Activated naive CD4-positive, alpha-beta T cell treated with anti-CD3 and anti-CD28 coated beads, Interleukin-2, amount 10 ng/mL, durations not matched to agents 7 days and 5 days (primary cell): ENCODE data around the gene PRPF18.

Experiments used
- CTCF ChIA-PET: fragments of 350-600 bp; sonication (Branson Sonifier 250); formaldehyde crosslinking; loops from one replicate; lab custom pipeline; 2021; ENCODE audit warnings: antibody characterized with exemption; lab: Charles Lee
- DNase-seq: peaks from one replicate; pipeline ENCODE4 v3.0.0-alpha.2; 2020
- H3K27ac Mint-ChIP-seq: one replicate; pipeline ENCODE4 v1.8.0; 2021; ENCODE audit warnings: mild to moderate bottlenecking, moderate library complexity, mixed read lengths
- H3K27me3 Mint-ChIP-seq: one replicate; pipeline ENCODE4 v1.8.0; 2021; ENCODE audit warnings: mild to moderate bottlenecking, mixed read lengths
- H3K36me3 Mint-ChIP-seq: one replicate; pipeline ENCODE4 v1.8.0; 2021; ENCODE audit warnings: mixed read lengths
- H3K4me1 Mint-ChIP-seq: one replicate; pipeline ENCODE4 v1.8.0; 2021; ENCODE audit warnings: mixed read lengths
- H3K4me3 Mint-ChIP-seq: one replicate; pipeline ENCODE4 v1.8.0; 2021; ENCODE audit warnings: mild to moderate bottlenecking, moderate library complexity, mixed read lengths
- H3K9me3 Mint-ChIP-seq: one replicate; pipeline ENCODE4 v1.8.0; 2021; ENCODE audit warnings: mixed read lengths

Gene PRPF18

GRCh38 chr10:13637303-13637856, 50.6 kb downstream of the PRPF18 start:
- Mint-ChIP-seq H3K36me3 (peaks cover 42% of the 10 kb centered on the region), H3K27me3 (no peaks in the 10 kb centered on the region), H3K9me3 (peaks cover 17% of the 10 kb centered on the region), H3K27ac (no peak overlapping the region), H3K4me3 (no peak overlapping the region), H3K4me1 (no peaks in the 10 kb centered on the region)
- CTCF ChIA-PET, result no interaction called here
- no peak for DNase-seq

DNA sequence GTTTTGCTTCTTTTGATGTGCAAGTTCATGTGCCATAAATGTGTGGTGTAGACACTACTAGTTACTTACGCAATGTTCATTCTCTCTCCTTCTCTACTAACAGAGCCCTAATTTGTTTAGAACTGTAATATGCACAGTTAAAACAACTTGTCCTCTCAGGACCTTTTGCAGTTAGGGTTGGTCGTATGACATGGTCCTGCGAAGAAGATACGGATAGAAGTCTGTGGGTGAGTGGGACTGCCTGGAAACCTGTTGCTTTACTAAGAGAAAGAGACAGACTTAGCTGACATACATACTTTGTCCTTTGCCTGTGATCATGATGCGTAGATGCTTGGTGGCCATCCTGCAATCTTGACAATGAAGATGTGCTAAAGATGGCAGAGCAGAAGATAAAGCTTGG, 51.1 kb downstream of the PRPF18 start:
- Mint-ChIP-seq H3K27me3 (no peaks in the 10 kb centered on the region), H3K4me3 (no peak overlapping the region)
- CTCF ChIA-PET, result no interaction called here

GRCh38 chr10:13642293-13642692, 55.5 kb downstream of the PRPF18 start:
- Mint-ChIP-seq H3K27me3 (no peaks in the 10 kb centered on the region), H3K4me1 (no peaks in the 10 kb centered on the region), H3K9me3 (peaks cover 22% of the 10 kb centered on the region), H3K36me3 (peaks cover 54% of the 10 kb centered on the region), H3K27ac (no peak overlapping the region), H3K4me3 (no peak overlapping the region)
- CTCF ChIA-PET, result no interaction called here
- DNase-seq, result no peak

More for the DNA sequence above, 51.1 kb downstream of the PRPF18 start:
- no peak overlapping the region for H3K27ac Mint-ChIP-seq
- H3K36me3 Mint-ChIP-seq, result peaks cover 44% of the 10 kb centered on the region
- H3K9me3 Mint-ChIP-seq, result peaks cover 22% of the 10 kb centered on the region
- no peak for DNase-seq
- H3K4me1 Mint-ChIP-seq, result no peaks in the 10 kb centered on the region

- H3K27ac Mint-ChIP-seq, result no peak overlapping the region
- peaks cover 2% of the 10 kb centered on the region for H3K4me1 Mint-ChIP-seq
- H3K9me3 Mint-ChIP-seq, result peaks cover 22% of the 10 kb centered on the region
- H3K36me3 Mint-ChIP-seq, result peaks cover 53% of the 10 kb centered on the region
- CTCF ChIA-PET, result no interaction called here
- H3K4me3 Mint-ChIP-seq, result no peak overlapping the region
- H3K27me3 Mint-ChIP-seq, result no peaks in the 10 kb centered on the region
- no peak for DNase-seq
These were observed 56.3 kb downstream of the PRPF18 start for GRCh38 chr10:13643016-13643415.

GRCh38 chr10:13644866-13645265, 58.1 kb downstream of the PRPF18 start:
- H3K9me3 Mint-ChIP-seq, result peaks cover 22% of the 10 kb centered on the region
- H3K36me3 Mint-ChIP-seq, result peaks cover 55% of the 10 kb centered on the region
- DNase-seq, result no peak

GRCh38 chr10:13648425-13648824, 61.7 kb downstream of the PRPF18 start:
- CTCF ChIA-PET, result interaction anchor here (0.6 to 1.4 kb wide), 2 partner anchors 15 to 88 kb away, joined by 3 to 4 read pairs; no protein-coding TSS in a partner anchor
- Mint-ChIP-seq H3K9me3 (no peaks in the 10 kb centered on the region), H3K27me3 (no peaks in the 10 kb centered on the region), H3K27ac (no peak overlapping the region), H3K36me3 (peaks cover 30% of the 10 kb centered on the region), H3K4me3 (no peak overlapping the region), H3K4me1 (peaks cover 14% of the 10 kb centered on the region)
- DNase-seq, result no peak

More at GRCh38 chr10:13644866-13645265, 58.1 kb downstream of the PRPF18 start:
- no peak overlapping the region for H3K27ac Mint-ChIP-seq
- CTCF ChIA-PET, result interaction anchor here (1.2 kb wide), 1 partner anchor 15 kb away, joined by 5 read pairs; no protein-coding TSS in a partner anchor
- no peak overlapping the region for H3K4me3 Mint-ChIP-seq
- H3K27me3 Mint-ChIP-seq, result no peaks in the 10 kb centered on the region
- peaks cover 14% of the 10 kb centered on the region for H3K4me1 Mint-ChIP-seq

GRCh38 chr10:13649844-13650520, 63.2 kb downstream of the PRPF18 start:
- Mint-ChIP-seq H3K9me3 (no peaks in the 10 kb centered on the region), H3K27me3 (no peaks in the 10 kb centered on the region), H3K27ac (no peak overlapping the region), H3K36me3 (peaks cover 25% of the 10 kb centered on the region), H3K4me3 (no peak overlapping the region), H3K4me1 (peaks cover 14% of the 10 kb centered on the region)
- CTCF ChIA-PET, result interaction anchor here (1.0 kb wide), 1 partner anchor 9 kb away, joined by 3 read pairs; no protein-coding TSS in a partner anchor
- no peak for DNase-seq

GRCh38 chr10:13650961-13651360, 64.2 kb downstream of the PRPF18 start:
- CTCF ChIA-PET, result interaction anchor here (1.0 kb wide), 1 partner anchor 9 kb away, joined by 5 read pairs; no protein-coding TSS in a partner anchor
- Mint-ChIP-seq H3K36me3 (peaks cover 17% of the 10 kb centered on the region), H3K9me3 (no peaks in the 10 kb centered on the region), H3K4me1 (peaks cover 14% of the 10 kb centered on the region), H3K27ac (peak overlapping the region; percentile 5), H3K4me3 (no peak overlapping the region), H3K27me3 (no peaks in the 10 kb centered on the region)
- DNase-seq, result no peak

DNA sequence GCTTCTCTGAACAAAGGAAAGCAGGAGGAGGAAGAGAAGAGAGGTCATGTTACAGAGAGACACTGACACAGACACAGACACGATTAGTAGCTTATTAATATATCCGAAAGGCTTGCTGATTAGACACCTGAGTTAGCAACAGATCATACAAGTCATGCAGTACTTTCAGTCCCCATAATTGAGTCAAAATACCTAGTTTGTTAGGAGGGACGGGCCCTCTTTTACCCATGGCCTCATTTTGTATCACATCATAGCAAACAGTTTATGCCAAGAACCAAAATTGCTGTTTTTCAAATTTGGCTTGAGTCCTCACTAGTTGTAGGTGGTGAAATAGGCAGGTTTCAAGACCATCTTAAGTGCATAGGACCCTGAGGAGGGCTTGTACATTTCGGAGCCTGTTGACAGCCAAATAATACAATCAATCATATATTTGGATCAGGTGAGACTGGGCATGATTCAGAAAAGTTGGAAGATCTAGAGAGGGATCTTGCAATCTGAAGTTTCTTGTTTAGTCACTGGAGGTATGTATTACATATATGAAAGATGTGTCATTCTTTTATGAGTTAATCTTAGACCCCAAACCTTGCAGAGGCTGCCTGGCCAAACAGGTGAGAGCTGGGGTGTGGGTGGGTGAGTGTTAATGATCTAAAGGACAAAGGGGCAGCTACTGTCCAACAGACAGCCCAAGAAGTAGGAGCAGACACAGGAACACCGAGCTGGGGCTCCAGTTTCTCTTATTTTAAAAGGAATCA, 65.4 kb downstream of the PRPF18 start:
- CTCF ChIA-PET, result interaction anchor here (0.5 to 1.0 kb wide), 2 partner anchors 8 to 1420 kb away, joined by 4 to 5 read pairs; no protein-coding TSS in a partner anchor
- DNase-seq, result no peak
- H3K27ac Mint-ChIP-seq, result no peak overlapping the region
- no peak overlapping the region for H3K4me3 Mint-ChIP-seq
- H3K36me3 Mint-ChIP-seq, result peaks cover 12% of the 10 kb centered on the region
- no peaks in the 10 kb centered on the region for H3K9me3 Mint-ChIP-seq
- no peaks in the 10 kb centered on the region for H3K27me3 Mint-ChIP-seq
- H3K4me1 Mint-ChIP-seq, result peaks cover 14% of the 10 kb centered on the region

GRCh38 chr10:13652860-13653259, 66.1 kb downstream of the PRPF18 start:
- peaks cover 12% of the 10 kb centered on the region for H3K4me1 Mint-ChIP-seq
- no peaks in the 10 kb centered on the region for H3K9me3 Mint-ChIP-seq
- no peak overlapping the region for H3K27ac Mint-ChIP-seq
- DNase-seq, result no peak
- H3K27me3 Mint-ChIP-seq, result no peaks in the 10 kb centered on the region
- no peak overlapping the region for H3K4me3 Mint-ChIP-seq
- peaks cover 11% of the 10 kb centered on the region for H3K36me3 Mint-ChIP-seq
- CTCF ChIA-PET, result interaction anchor here (0.5 kb wide), 1 partner anchor 1419 kb away, joined by 4 read pairs; no protein-coding TSS in a partner anchor

GRCh38 chr10:13654118-13654830, 67.5 kb downstream of the PRPF18 start:
- Mint-ChIP-seq H3K4me1 (peaks cover 11% of the 10 kb centered on the region), H3K4me3 (no peak overlapping the region), H3K27ac (no peak overlapping the region), H3K9me3 (no peaks in the 10 kb centered on the region), H3K36me3 (peaks cover under 1% of the 10 kb centered on the region), H3K27me3 (no peaks in the 10 kb centered on the region)
- CTCF ChIA-PET, result no interaction called here
- no peak for DNase-seq

GRCh38 chr10:13654846-13655245, 68.1 kb downstream of the PRPF18 start:
- Mint-ChIP-seq H3K27me3 (peaks cover under 1% of the 10 kb centered on the region), H3K4me1 (peaks cover 16% of the 10 kb centered on the region), H3K9me3 (no peaks in the 10 kb centered on the region), H3K4me3 (no peak overlapping the region), H3K36me3 (no peaks in the 10 kb centered on the region), H3K27ac (no peak overlapping the region)
- CTCF ChIA-PET, result no interaction called here
- no peak for DNase-seq

DNA sequence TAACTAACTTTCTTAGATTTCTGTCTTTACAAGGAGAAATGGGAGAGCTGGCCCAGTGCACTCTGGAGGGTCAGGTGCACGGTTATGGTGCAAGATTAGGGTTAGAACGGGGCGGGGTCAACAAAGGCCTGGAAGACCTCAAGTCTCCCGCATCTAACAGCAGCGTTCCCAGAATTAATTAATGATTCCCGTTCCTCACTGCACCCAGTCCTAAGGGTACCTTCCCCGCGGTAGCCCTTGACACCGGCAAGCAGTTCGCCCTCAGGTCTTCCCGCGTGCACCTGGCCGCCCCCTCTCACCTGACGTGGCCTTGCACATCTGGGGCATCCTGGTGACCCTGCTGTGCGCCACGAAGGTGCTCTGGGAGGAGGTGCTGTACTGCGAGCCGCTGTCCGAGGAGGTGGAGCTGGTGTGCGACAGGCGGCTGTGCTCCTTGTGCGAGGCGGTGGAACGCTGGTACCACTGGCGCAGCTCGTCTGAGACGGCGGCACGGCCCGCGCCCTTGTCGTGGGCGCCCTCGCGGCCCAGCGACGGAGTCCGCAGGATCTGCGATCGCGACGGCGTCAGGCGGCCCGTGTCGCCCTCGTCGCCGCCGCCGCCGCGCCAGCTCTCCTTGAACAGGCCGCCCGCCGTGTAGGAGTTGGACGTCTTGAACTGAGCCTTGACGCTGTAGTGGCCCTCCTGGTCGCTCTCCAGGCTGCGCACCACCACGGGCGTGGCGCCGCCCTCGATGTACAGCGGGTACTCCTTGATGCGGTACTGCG, 69.8 kb downstream of the PRPF18 start:
- Mint-ChIP-seq H3K4me3 (no peak overlapping the region), H3K27ac (no peak overlapping the region), H3K9me3 (no peaks in the 10 kb centered on the region), H3K36me3 (no peaks in the 10 kb centered on the region), H3K27me3 (peaks cover 13% of the 10 kb centered on the region), H3K4me1 (peaks cover 21% of the 10 kb centered on the region)
- no peak for DNase-seq
- CTCF ChIA-PET, result interaction anchor here (0.7 to 0.8 kb wide), 2 partner anchors 121 to 127 kb away, joined by 3 read pairs; no protein-coding TSS in a partner anchor
